D341Med (cell line): ENCODE measurements around the gene SLC25A43.
A peak's percentile ranks its signal among the peaks of the same experiment; 100 is the strongest.
"Not testable (repeated sequence)": the region's sequence is repeated elsewhere in the genome, so short reads cannot be mapped to it uniquely, and the experiment has no call there.

Experiments used
- DNase-seq: peaks from one replicate; pipeline ENCODE4 v3.0.0; 2012; ENCODE audit warnings: low spot score

SLC25A43 gene

DNA sequence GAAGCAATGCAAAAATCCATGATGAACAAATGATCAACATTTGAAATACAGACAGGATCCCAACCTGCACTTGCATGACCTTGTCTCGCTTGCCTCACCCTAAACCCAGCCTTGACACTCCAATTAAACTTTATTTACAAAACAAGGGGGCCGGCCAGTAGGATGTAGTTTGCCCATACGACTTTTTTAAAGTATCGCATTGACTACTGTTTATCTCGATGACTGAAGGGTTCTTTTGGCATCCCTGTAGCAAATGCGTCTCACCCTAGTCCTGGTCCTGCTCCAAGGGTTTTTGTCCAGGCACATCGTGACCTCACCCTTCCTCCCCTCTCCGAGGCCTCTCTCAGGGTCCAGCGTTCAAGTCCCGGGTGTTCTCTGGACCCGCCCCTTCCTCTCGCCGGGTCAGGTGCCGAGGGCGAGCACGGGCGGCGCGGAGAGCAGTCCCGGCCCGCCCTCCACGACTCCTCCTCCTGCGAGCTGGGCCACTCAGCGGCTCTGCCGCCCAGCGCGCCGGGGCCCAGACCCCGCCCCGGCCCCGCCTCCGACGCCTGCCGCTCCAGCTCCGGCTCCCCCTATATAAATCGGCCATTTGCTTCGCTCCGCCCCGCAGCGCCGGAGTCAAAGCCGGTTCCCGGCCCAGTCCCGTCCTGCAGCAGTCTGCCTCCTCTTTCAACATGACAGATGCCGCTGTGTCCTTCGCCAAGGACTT lies 68.9 kb downstream of the SLC25A43 start, which contains the start of gene SLC25A5:
TSS of gene SLC25A5 (plus strand) at position 603 of the 709 bp plus-strand sequence. CDS start at position 675, 72 bp downstream.
- peak; percentile 89 for DNase-seq

- DNase-seq: peak; percentile 84
These were observed 69.6 kb downstream of the SLC25A43 start for GRCh38 chrX:119468551-119469312.

DNA sequence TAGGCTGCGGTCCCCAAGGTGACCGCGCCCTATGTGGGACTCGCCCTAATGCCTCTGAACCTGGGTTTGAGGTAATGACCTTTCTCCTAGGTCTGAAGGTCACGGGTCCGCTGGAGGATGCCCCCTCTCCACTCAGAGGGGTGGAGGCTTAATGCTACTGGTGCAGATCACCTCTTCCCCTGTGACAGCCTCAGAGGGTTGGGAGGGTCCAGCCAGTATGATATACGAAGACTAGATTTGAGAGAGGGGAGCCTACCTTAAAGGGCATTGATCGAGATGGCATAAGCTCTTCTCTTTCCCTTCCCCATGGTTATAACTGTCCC lies 70.1 kb downstream of the SLC25A43 start:
- no peak for DNase-seq

DNA sequence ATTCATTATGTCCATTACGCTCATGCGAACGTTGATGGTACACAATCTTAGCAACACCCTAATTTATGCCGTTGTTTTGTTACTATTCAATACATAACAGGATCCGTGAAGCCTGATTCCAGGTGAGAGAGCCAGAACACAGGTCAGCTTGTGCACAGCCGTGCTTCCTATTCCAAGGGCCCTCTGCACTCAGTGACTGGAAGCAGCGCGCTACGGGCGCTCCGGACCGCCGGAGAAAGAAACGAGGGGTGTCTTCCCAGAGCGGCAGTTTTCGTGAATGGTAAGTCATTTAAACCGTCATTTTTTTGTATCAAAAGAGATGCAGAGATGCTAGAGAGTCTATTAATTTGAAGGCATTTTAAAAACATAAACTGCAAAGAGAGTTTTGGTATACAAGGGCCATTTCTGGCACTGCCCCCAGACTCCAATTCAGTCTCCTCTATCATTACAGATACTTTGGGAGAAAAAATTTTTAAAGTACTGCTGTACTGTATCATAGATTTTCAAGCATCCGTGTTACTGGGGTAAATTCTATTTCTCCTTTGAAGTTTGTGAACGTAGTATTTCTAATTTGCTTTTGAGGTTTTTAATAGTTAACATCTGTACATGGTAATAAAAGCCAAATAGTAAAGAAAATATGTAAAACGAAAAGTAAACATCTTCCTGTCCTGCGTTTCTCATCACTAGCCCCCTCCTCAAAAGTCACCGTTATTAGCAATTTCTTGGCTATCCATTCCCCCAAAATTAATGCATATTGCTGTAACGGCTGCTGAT lies 75.7 kb downstream of the SLC25A43 start:
- DNase-seq: no peak

GRCh38 chrX:119475389-119476101 lies 76.4 kb downstream of the SLC25A43 start:
- DNase-seq: no peak

DNA sequence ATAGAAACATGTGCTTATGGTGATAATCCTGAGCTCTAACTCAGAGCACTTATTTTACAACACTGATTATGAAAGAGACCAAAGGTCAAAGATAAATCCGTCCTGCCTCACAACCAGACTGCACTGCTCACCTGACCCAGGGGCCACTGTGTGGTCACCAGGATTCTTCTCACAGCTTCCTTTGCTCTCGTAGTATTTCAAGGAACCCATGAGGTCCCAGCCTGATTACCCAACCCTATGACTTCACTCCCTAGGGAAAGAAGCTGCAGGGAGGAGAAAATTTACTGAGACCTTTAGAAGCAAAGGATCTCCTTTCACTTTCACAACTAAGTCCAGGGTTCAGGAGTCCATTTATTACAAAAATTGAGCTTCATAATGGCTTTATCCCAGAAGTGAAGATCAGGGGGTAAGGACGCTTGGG lies 78.7 kb downstream of the SLC25A43 start:
- DNase-seq: no peak

DNA sequence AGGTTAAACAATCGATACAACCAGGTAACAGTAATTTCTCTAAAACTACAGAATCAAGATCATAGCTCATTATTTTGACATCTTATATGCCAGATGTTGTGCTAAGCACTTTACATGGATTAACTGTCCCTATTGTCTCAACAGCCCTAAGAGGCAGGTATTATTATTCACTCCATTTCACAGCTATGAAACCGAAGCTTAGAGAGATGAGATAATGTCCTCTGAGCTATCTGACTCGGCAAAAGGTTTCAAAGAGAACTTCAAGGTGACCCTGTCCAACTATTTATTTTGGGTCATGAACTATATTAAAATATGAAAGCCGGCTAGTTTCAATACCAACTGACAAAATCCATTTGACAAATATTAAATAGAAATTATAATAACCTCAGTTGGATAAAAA lies 79.4 kb downstream of the SLC25A43 start:
- no peak for DNase-seq

GRCh38 chrX:119479845-119480244 lies 80.7 kb downstream of the SLC25A43 start:
- no peak for DNase-seq

GRCh38 chrX:119481323-119481801 lies 82.2 kb downstream of the SLC25A43 start:
- DNase-seq: no peak

DNA sequence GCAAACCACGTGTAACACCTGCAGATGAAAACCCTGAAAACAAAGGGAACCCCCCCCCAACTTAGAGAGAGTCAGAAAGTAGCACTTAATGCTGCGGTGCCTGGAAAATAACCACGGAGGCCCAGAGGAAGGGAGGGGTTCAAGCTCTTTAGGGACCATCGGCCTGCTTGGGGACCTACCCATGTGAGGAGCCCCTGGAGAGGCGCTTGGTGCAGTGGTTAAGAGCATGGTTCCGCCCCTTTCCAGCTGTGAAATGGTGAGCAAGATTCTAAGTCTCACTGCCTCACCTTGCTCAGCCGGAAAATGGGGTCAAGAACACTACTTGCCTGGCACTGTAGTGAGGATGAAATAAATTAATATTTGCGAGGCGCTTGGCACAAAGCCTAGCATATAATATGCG lies 82.9 kb downstream of the SLC25A43 start:
- DNase-seq: no peak

GRCh38 chrX:119482481-119483480 lies 83.6 kb downstream of the SLC25A43 start:
- DNase-seq: no peak

DNA sequence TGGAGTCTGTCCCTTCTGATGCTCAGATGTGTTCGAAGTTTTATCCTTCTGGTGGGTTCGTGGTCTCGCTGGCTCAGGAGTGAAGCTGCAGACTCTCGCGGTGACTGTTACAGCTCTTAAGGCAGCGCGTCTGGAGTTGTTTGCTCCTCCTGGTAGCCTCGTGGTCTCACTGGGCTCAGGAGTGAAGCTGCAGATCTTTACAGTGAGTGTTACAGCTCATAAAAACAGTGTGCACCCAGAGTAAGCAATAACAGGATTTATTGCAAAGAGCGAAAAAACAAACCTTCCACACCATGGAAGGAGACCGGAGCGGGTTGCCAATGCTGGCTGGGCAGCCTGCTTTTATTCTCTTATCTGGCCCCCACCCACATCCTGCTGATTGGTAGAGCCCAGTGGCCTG lies 87.6 kb downstream of the SLC25A43 start:
- no peak for DNase-seq

- not testable (repeated sequence) for DNase-seq
These were observed 88.6 kb downstream of the SLC25A43 start for GRCh38 chrX:119487766-119488165.

- peak; percentile 56 for DNase-seq
These were observed 89.6 kb downstream of the SLC25A43 start for GRCh38 chrX:119488749-119489148.

DNA sequence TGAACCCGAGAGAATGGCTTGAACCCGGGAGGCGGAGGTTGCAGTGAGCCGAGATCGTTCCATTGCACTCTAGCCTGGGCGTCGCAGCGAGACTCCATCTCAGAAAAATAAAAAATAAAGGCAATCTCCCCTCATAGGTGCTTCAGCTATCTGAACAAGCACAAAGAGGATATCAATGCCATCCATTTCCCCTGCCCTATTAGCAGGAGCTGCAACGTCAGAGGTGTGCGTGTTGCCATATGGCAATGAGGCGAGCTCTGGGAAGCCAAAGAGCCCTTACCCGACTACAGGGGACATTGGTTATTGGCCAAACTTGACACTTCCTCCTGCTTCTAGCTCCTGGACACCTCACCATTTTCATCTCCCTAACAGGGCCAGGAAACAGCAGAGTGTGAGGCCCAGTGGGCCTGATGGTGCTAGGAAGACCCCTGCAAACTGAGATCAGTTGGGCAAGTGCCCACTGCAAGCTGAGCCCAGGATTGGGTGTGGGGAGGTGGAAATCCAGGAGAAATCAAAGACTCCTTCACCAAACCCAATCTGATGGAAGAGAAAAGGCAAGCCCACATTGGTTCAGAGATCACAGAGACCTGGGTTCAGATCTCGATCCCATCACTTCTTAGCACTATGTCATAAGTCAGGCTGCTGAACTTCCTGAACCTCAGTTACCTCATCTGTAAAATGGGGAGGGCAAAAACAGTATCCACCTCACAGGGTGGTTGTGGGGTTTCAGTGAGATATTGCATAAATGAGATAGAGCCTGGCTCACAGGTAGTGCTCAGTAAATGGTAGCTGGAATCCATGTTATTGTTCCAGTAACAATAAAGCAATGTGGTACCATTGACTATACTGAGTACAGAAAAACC lies 90.3 kb downstream of the SLC25A43 start:
- DNase-seq: no peak

GRCh38 chrX:119492463-119492862 lies 93.3 kb downstream of the SLC25A43 start:
- DNase-seq: no peak

GRCh38 chrX:119493851-119494495 lies 94.8 kb downstream of the SLC25A43 start:
- not testable (repeated sequence) for DNase-seq

GRCh38 chrX:119495734-119496726 lies 96.9 kb downstream of the SLC25A43 start:
- DNase-seq: no peak
